Neural progenitor cell (in vitro differentiated cells): ENCODE measurements around the gene TMEM234.

Experiments
- CTCF ChIP-seq: fragments of 200-600 bp; sonication (generic); IDR thresholded peaks from 2 replicates; pipeline ENCODE4 v1.5.1; 2017; ENCODE audit warnings: antibody characterized with exemption, mild to moderate bottlenecking
- EZH2 ChIP-seq: fragments of 200-600 bp; sonication (generic); IDR thresholded peaks from 2 replicates; pipeline ENCODE4 v1.6.1; 2017; ENCODE audit warnings: antibody characterized with exemption, mild to moderate bottlenecking, moderate library complexity

GRCh38 chr1:32170991-32171390 lies 51.2 kb downstream of the TMEM234 start:
- no peak for TF ChIP-seq CTCF
- TF ChIP-seq EZH2: no peak
